ENCODE measurements around the gene ILF3. TPM values are rescaled to one million over a fixed set of nuclear protein-coding genes. Genes with fewer than 3 reads are reported as not detected.

ILF3 gene
- total RNA-seq, 1 experiment from 2014 or later = 365 TPM

GRCh38 chr19:10720607-10721125 is 66.5 kb downstream of the ILF3 start:
- in situ Hi-C loops (cut with HindIII; ENCODE audit: low pct_unique_long_range_greater_than_20kb, low sequenced_read_pairs) = no loop called here
- CTCF ChIA-PET = interaction anchor here (0.6 kb wide), 1 partner anchor 13 kb away, joined by 3 read pairs; no protein-coding TSS in a partner anchor
- ATAC-seq (no peak), DNase-seq (ENCODE audit: low read depth, low spot score) (no peak)
- intact Hi-C loops (cut with micrococcal nuclease; ENCODE audit: unreplicated experiment) = no loop called here
- no peaks in the 10 kb centered on the region for H3K27me3 ChIP-seq (ENCODE audit: control insufficient read depth, insufficient read depth, low read length)
- H3K27ac ChIP-seq (ENCODE audit: low read length) = no peak overlapping the region
- peaks cover 3% of the 10 kb centered on the region; the same call in 1 of the 2 replicates for H3K4me1 ChIP-seq (ENCODE audit: control insufficient read depth, insufficient read depth, low read length)
- H3K4me3 ChIP-seq (ENCODE audit: low read depth in 2 of 2, low read length in 2 of 2) = no peak overlapping the region
- POLR2A ChIA-PET = no interaction called here
- no peaks in the 10 kb centered on the region for H3K9me3 ChIP-seq (ENCODE audit: control insufficient read depth, insufficient read depth, low read depth, low read length)
- no TSS peak for BruUV-seq (replicated peaks)
- peaks cover 2% of the 10 kb centered on the region; the same call in 1 of the 2 replicates for H3K36me3 ChIP-seq (ENCODE audit: control insufficient read depth, insufficient read depth, low read length)
- TF ChIP-seq CTCF (IDR thresholded peaks at IDR 0.05) = no peak
- no peak for TF ChIP-seq POLR2AphosphoS5 (IDR thresholded peaks at IDR 0.05; ENCODE audit: low read depth, low read length)
- TF ChIP-seq, protein P1, sequence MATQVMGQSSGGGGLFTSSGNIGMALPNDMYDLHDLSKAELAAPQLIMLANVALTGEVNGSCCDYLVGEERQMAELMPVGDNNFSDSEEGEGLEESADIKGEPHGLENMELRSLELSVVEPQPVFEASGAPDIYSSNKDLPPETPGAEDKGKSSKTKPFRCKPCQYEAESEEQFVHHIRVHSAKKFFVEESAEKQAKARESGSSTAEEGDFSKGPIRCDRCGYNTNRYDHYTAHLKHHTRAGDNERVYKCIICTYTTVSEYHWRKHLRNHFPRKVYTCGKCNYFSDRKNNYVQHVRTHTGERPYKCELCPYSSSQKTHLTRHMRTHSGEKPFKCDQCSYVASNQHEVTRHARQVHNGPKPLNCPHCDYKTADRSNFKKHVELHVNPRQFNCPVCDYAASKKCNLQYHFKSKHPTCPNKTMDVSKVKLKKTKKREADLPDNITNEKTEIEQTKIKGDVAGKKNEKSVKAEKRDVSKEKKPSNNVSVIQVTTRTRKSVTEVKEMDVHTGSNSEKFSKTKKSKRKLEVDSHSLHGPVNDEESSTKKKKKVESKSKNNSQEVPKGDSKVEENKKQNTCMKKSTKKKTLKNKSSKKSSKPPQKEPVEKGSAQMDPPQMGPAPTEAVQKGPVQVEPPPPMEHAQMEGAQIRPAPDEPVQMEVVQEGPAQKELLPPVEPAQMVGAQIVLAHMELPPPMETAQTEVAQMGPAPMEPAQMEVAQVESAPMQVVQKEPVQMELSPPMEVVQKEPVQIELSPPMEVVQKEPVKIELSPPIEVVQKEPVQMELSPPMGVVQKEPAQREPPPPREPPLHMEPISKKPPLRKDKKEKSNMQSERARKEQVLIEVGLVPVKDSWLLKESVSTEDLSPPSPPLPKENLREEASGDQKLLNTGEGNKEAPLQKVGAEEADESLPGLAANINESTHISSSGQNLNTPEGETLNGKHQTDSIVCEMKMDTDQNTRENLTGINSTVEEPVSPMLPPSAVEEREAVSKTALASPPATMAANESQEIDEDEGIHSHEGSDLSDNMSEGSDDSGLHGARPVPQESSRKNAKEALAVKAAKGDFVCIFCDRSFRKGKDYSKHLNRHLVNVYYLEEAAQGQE (IDR thresholded peaks at IDR 0.05; ENCODE audit: insufficient read depth in 1 of 2, low read depth in 2 of 2, low read length in 1 of 2) = no peak
- TF ChIP-seq TCF7L2 (IDR thresholded peaks at IDR 0.05; ENCODE audit: low read depth, low read length) = no peak
- no peak for TF ChIP-seq SIN3A (IDR thresholded peaks at IDR 0.05; ENCODE audit: borderline replicate concordance, insufficient read depth, low read depth, low read length)

DNA sequence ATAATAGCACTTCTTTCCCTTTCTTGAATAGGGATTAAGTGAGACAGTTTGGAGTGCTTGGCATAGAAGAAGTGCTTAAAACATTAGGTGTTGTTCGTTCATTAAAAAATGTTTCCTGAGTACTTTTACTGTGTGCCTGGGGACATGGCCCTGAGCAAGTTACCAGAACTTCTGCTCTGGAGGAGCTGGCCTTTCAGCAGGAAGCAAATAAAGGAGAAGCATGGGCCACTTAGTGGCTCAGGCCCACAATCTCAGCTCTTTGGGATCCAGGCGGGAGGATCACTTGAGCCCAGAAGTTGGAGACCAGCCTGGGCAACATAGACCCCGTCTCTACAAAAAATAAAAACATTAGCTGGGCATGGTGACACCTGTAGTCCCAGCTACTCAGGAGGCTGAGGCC is 69.4 kb downstream of the ILF3 start:
- in situ Hi-C loops (cut with HindIII; ENCODE audit: low pct_unique_long_range_greater_than_20kb, low sequenced_read_pairs) (no loop called here), intact Hi-C loops (cut with micrococcal nuclease; ENCODE audit: unreplicated experiment) (no loop called here)
- TF ChIP-seq, protein P1 (IDR thresholded peaks at IDR 0.05; ENCODE audit: insufficient read depth in 1 of 2, low read depth in 2 of 2, low read length in 1 of 2) = no peak
- no peak for TF ChIP-seq POLR2AphosphoS5 (IDR thresholded peaks at IDR 0.05; ENCODE audit: low read depth, low read length)
- TF ChIP-seq TCF7L2 (IDR thresholded peaks at IDR 0.05; ENCODE audit: low read depth, low read length) = no peak
- ATAC-seq (no peak), DNase-seq (ENCODE audit: low read depth, low spot score) (no peak)
- no peaks in the 10 kb centered on the region for H3K27me3 ChIP-seq (ENCODE audit: control insufficient read depth, insufficient read depth, low read length)
- no TSS peak for BruUV-seq (replicated peaks)
- POLR2A ChIA-PET = no interaction called here
- peaks cover 3% of the 10 kb centered on the region; the same call in 1 of the 2 replicates for H3K4me1 ChIP-seq (ENCODE audit: control insufficient read depth, insufficient read depth, low read length)
- no peak overlapping the region for H3K4me3 ChIP-seq (ENCODE audit: low read depth in 2 of 2, low read length in 2 of 2)
- no peaks in the 10 kb centered on the region for H3K9me3 ChIP-seq (ENCODE audit: control insufficient read depth, insufficient read depth, low read depth, low read length)
- no peak overlapping the region for H3K27ac ChIP-seq (ENCODE audit: low read length)
- CTCF ChIA-PET = interaction anchor here (0.6 kb wide), 1 partner anchor 454 kb away, joined by 4 read pairs; no protein-coding TSS in a partner anchor
- 0 out of 2 replicates have a peak, but pooled peaks cover 2% of the 10 kb centered on the region for H3K36me3 ChIP-seq (ENCODE audit: control insufficient read depth, insufficient read depth, low read length)
